HG02642 (cell line): Measurements from ENCODE around the gene CCR5.
"Not testable (repeated sequence)": the region's sequence is repeated elsewhere in the genome, so short reads cannot be mapped to it uniquely, and the experiment has no call there.

Experiments used
- ATAC-seq: cut with Tn5 transposase; IDR thresholded peaks from one replicate; pipeline ENCODE4 v1.9.1; 2021; ENCODE audit warnings: mild to moderate bottlenecking; ENCODE audit not compliant: unreplicated experiment, poor library complexity

Gene CCR5

GRCh38 chr3:46381625-46382024 is 10.9 kb downstream of the CCR5 start:
- ATAC-seq: no peak

DNA sequence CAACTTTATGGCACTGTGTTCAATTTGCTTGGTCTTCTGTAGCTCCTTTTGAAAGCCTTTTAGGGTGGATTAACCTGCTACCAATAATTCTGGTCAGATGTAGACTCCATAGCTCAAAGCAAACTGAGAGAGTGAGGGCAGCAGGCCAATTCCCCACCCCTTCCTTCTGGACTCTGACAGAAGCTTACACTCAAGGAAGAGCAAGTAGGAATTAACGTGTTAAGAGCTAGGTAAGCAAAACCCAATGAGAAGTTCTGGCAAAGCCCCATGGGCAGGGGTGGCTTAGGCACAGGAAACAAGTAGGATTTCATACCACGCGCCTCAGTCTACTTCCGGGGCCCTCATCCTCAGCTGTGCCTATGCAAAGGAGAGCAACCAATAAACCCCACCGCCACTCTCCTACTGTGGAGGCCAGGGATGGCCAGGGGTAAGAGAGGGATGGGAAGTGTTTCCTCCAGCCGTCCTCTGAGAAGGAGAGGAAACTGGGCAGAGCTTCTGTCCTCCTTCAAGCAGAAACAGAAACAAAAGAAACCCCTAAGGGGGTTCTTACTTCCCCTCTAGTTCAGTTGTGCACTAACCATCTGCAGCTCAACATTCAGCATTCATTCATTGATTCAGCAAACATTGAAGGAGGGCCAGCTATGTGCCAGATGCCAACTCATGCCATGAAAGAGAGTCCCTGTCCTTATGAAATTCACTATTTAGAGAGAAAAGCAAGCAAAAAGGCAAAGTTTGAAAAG is 12.6 kb downstream of the CCR5 start:
- ATAC-seq: no peak

GRCh38 chr3:46383951-46384330 is 13.2 kb downstream of the CCR5 start:
- ATAC-seq: no peak

- ATAC-seq: no peak
These were observed 15.5 kb downstream of the CCR5 start for GRCh38 chr3:46386205-46386604.

DNA sequence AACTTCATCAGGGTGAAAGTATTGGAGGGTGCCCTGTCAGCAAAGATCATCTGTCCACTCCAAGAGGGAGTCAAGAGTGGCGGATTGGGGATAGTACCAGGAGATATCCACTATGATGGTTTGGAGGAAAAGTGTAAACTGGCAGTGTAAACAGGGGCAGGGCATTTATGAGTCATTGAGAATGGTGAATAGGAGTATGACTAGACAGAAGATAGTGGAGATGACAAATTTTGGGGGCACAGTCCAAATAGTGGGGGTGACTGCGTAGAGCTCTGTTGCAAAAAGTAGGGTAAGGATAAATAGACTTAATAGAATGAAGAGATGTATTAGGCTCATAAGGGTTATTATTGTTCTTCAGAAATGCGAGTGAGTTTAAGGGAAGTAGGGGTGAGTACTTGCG is 18.1 kb downstream of the CCR5 start:
- ATAC-seq: not testable (repeated sequence)

GRCh38 chr3:46389306-46389705 is 18.6 kb downstream of the CCR5 start:
- no peak for ATAC-seq

DNA sequence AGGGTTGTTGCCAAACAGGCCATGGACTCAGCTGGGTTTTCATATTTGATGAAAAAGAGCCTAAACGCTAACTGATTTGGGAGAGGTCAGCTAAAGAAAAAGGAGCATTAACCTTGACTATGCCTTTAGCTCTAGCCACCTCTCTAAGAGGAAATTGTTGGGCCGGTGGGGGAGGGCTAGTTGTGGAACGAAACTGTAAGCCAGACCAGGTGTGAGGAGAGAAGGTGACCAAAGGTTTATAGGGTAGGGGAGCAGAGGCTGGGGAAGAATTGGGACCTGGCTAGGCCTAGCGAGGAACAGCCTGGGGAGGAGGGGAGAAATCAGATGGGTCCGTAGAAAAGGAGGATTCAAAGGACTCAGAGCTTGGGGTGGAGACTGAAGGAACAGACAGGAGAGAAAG is 20.8 kb downstream of the CCR5 start:
- ATAC-seq: not testable (repeated sequence)

GRCh38 chr3:46393011-46393410 is 22.3 kb downstream of the CCR5 start:
- ATAC-seq: no peak

- ATAC-seq: no peak
These were observed 23.0 kb downstream of the CCR5 start for GRCh38 chr3:46393554-46394434.

- ATAC-seq: no peak
These were observed 24.5 kb downstream of the CCR5 start for GRCh38 chr3:46395210-46395661.

DNA sequence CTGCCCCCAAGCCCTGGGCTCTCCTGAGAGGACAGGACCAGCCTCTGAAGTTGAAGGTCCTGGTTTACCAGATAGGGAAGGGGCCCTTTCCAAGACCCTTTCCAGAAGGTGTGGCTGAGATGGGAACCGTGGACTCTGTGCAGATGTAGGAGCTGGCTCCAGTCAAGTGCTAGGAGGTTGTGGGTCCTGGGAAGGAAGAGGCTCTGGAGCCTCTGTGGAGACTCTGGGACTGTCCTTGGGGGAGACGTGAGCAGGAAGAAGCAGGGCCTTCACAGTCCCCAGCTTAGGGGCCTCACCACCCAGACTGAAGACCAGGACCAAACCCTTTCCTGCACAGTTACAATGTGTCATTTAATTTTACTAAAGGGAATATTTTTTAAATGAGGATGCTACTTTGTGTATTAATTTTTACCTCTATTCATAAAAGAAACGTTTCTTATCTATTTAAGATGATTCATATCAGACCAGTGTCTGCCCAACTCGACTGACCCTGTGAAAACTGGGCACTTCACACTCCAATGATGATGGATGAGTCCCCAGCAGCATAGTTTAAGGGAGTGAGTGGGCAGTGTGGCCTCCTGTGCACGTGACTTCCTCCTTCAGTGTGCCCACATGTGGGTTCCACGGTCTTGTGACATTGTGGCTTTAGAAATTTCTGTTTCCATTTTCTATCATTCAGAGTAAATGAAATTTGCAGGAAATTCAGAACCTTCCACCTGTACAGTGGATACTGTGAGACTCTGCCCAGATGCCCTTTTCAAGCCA is 25.2 kb downstream of the CCR5 start:
- ATAC-seq: no peak

GRCh38 chr3:46397111-46397510 is 26.4 kb downstream of the CCR5 start:
- no peak for ATAC-seq

GRCh38 chr3:46398186-46398955 is 27.6 kb downstream of the CCR5 start:
- no peak for ATAC-seq

DNA sequence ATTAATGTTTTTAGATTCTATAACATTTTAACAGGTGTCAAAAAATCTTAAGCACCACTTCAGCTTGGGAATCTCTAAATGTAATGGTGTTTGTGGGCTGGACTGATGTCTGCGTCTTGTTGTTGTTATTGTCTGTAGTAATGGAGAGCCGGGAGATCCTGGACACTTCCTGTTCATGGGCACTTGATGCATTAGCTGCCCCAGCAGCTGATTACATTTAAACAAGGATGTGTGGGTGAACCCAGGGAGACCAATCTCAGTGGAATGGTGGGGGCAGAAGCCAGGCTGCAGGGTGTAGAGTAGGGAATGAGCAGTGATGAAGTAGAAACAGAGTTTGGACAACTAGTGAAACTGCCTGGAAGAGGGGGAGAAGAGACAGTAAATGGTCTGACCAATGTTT is 28.4 kb downstream of the CCR5 start:
- ATAC-seq: no peak

GRCh38 chr3:46399557-46399956 is 28.8 kb downstream of the CCR5 start:
- no peak for ATAC-seq

GRCh38 chr3:46400000-46400734 is 29.4 kb downstream of the CCR5 start:
- no peak for ATAC-seq

DNA sequence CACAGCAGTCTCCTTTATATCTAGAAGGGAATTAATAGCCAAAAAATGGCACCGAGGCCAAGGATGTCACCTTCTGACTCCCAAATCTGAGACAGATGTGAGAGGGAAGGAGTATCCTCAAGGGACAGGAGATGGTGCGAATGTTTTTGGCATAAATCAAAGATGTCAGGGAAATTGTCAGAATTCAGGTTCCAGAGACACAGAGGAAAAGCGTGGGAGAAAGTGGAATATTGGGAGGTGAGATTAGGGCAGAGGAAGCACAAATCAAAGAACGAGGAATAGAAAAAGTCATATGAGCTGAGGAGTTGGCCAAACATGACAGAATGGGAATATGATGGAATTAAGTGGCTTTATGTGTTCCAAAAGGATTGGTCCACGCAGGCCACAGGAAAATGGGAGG is 30.1 kb downstream of the CCR5 start:
- no peak for ATAC-seq

DNA sequence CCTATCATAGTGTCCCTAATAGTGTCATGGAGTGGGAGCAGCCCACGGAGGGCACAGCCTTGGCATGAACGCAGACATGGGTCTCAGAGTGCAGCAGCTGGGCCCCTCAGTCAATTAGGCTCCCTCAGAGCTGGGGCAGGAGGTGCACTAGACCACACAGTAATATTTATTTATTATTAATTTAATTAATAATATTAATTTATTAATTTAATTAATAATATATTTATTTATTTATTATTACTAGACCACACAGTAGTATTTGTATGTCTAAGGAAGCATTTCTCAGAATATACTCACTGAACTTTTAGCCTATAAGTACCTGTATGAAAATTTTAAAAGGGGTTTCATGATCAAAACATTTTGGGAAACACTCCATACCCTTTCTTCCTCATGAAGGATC is 30.8 kb downstream of the CCR5 start:
- no peak for ATAC-seq

DNA sequence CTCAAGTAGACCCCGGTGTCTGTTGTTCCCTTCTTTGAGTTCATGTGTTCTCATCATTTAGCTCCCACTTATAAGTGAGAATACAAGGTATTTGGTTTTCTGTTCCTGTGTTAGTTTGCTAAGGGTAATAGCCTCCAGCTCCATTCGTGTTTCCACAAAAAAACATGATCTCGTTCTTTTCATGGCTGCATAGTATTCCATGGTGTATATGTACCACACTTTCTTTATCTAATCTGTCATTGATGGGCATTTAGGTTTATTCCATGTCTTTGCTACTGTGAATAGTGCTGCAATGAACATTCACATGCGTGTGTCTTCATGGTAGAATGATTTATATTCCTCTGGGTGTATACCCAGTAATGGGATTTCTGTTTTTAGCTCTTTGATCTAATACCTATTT is 32.2 kb downstream of the CCR5 start:
- ATAC-seq: not testable (repeated sequence)
